GM12865 (cell line): ENCODE data around the gene ATP1A1.

ENCODE experiments used
- DNase-seq: peaks from one replicate; pipeline ENCODE4 v3.0.0; 2010; ENCODE audit warnings: low read depth
- H3K4me3 ChIP-seq: 2 replicates; pipeline ENCODE4 v1.5.1; 2011; ENCODE audit warnings: mild to moderate bottlenecking, low read depth, low read length, control low read depth
- CTCF ChIP-seq: IDR thresholded peaks from 2 replicates; pipeline ENCODE4 v1.5.1; 2011; ENCODE audit warnings: low read length, control low read depth, low read depth, inconsistent platforms; ENCODE audit not compliant: insufficient read depth; ENCODE audit errors: missing control alignments

ATP1A1 gene

GRCh38 chr1:116329524-116330341, 43.3 kb upstream of the ATP1A1 start:
- no peak for DNase-seq
- H3K4me3 ChIP-seq, result no peak overlapping the region
- no peak for TF ChIP-seq CTCF

DNA sequence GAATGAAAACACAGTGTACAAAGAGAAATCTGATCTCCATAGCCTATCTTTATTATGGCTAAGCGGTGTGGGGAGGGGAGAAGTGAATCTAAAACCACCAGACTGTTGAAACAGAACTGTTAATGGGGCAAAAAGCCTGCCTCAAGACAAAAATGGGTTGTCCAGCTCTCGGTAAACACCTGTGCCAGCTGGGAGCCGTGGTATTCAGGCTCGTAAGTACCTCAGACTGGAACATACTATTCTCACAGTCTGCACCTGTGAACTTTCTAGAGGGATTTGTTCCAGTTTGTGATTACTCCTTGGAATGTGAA, 42.7 kb upstream of the ATP1A1 start:
- DNase-seq, result peak; percentile 21

DNA sequence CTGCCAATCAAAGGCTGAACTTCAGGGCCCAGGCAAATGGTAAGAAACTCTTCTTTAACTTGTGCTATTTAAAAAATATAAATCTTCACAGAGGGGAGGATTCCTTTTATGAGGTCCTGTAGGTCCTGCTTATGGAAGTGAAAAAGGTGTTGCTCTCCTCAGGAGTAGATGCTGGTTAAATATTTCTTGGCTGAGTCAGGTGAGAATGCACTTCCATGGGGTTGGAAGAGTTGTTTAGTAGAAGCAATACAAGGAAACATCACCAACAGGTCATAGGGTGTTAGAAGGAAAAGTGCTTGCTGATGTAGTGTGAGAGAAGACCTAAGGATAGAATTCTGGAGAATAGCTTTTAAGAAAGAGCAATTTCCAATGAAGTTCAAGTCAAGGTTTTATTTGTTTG, 42.2 kb upstream of the ATP1A1 start:
- H3K4me3 ChIP-seq, result no peak overlapping the region
- TF ChIP-seq CTCF, result no peak
- DNase-seq, result no peak

More for the DNA sequence above, 42.7 kb upstream of the ATP1A1 start:
- no peak for TF ChIP-seq CTCF
- H3K4me3 ChIP-seq, result no peak overlapping the region

DNA sequence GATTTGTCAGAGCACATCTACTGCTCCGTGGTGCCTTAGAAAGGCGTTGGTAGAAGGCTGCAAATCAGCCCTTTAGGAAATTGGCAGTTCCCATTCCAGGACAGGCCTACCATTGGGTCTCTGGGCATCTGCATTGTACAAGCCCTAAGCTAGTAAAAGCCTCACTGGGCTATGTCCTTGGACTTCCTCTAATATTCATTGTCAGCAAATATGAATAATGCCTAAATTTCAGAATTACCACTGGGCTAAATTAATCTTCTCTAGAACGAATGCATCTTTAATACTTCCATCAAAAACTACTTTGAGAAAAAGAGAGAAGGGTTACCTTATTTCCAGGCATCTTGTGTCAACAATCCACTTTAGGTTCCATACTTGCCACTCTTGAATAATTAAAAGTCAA, 41.5 kb upstream of the ATP1A1 start:
- no peak for TF ChIP-seq CTCF

DNA sequence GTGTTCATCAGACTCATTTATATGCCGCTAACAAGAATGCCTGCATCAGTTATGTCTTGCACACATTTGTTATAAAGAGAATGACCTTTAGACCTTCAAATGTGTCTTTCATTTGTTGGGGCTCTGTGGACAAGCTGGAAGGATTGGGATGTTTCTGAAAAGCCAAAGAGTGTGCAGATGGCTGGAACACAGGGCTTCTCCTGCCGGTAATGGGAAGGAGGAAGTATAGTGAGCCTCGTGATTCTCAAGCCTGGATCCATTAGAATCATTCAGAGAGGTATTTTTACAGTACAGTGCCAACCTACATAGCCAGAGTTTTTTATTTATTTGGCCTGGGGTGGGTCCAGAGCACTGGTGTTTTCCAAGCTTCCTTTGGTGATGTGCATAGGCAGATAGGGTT, 40.6 kb upstream of the ATP1A1 start:
- H3K4me3 ChIP-seq, result no peak overlapping the region
- DNase-seq, result no peak
- no peak for TF ChIP-seq CTCF

More for the DNA sequence above, 41.5 kb upstream of the ATP1A1 start:
- no peak for DNase-seq
- no peak overlapping the region for H3K4me3 ChIP-seq

DNA sequence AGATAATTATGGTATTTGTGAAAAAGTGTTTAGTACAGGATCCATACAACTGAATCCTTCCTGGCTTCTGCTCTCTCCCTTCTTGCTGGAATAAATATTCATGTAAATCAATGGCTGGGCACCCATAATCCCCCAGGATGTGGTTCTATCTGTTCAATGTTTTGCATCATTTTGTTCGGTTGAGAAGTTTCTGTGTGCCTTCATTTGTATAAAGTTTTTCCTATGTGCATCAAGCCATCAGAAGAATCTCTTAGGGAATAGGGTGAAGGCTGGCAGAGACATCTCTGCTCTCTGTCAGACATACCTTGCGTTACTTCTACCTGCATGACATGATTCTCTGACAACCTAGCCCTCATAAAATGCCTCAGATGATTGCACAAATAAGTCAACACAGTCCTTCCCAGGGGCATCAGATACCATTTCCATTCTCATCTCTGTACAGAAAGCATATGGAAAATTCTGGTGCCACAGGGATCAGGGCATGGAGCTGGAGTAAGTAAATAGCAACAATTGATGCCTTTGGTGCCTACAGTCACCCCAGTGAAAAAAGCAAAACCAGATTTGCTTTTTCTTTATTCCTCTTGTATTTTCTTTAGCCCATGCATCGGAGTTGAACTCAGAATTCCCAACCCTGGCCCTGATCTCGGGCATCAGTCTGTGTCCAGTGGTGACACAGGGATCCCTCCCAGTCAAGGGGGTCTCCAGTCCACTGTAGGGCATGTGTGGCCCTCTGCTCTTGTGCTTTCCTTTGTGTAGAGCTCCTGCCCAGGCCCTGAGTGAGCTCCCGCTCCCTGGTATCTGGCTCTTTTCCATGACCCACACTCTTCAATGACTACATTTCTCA, 39.7 kb upstream of the ATP1A1 start:
- TF ChIP-seq CTCF, result no peak
- no peak overlapping the region for H3K4me3 ChIP-seq

More for the DNA sequence above, 39.7 kb upstream of the ATP1A1 start:
- DNase-seq, result no peak
